ENCODE results near the gene CNR2.
"Not testable (repeated sequence)": the region's sequence is repeated elsewhere in the genome, so short reads cannot be mapped to it uniquely, and the experiment has no call there.

Gene CNR2

DNA sequence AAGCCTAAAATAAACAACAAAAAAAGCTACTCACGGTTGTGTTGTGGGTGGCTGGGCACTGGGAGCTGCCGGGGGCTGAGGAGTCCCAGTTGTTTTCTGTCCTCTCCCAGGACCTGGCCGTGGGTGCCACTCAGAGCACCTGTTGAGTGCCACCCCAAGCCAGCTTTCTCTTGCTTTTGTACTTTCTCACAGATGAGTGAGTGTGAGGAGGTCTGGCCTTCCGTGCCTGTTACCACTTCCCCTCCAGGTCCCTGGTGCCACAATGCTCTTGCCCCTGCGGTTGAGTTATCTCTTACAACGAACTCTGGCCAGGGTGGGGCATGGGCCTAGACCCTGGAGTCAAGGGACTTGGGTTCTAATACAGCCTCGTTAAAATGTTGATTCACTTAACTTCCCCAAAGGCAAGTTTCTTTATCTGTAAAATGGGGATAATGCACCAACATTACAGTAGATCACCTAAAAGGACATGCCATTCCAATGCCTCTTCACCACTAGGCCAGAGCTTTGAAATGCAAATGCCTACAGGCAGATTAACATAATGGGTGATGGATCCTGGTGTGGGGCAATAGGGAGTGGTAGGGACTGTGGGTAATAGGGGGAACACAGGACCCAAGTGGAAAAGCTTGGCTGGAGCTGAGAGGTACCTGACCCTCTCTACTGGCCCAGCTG is at the start of gene CNR2:
CNR2 (minus strand) TSS at position 151 of the 669 bp plus-strand sequence. CDS start 37,745 bp downstream, outside the sequence.
- no peak for DNase-seq (ENCODE audit: low read depth)

DNA sequence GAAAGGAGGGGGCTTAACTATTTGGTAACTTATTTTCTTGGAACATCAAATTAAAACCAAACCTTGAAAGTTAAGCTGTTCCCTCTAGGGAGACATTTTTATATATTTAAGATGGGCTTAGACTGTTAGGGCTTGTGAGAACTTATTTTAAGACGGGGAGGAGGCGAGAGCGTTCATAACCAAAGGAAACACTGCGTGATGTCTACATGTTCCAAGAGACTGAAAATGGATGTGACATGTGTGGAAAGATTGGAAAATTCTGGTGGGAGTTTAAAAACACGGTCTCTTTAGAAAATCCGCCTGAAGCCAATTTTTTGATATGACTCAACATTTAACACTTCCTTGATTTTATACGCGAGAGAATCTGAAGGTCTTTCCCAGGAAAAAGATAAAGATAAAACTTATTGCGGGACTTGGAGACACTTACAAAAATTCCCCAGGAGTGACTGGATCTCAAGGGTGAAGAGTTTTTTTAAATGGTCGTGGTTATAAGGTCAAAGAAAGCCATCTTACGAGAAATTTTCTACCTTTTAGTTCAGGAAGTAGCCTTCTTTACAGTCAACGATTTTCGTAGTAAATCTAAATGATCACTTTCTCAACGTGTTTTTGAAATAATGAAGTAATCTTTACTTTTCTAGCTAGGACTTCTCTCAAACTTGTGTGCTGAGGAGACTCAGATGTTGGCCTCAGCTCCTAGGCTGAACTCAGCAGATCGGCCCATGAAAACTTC is 47.3 kb upstream of the CNR2 start:
- peak; percentile 26 for DNase-seq (ENCODE audit: low read depth)

DNA sequence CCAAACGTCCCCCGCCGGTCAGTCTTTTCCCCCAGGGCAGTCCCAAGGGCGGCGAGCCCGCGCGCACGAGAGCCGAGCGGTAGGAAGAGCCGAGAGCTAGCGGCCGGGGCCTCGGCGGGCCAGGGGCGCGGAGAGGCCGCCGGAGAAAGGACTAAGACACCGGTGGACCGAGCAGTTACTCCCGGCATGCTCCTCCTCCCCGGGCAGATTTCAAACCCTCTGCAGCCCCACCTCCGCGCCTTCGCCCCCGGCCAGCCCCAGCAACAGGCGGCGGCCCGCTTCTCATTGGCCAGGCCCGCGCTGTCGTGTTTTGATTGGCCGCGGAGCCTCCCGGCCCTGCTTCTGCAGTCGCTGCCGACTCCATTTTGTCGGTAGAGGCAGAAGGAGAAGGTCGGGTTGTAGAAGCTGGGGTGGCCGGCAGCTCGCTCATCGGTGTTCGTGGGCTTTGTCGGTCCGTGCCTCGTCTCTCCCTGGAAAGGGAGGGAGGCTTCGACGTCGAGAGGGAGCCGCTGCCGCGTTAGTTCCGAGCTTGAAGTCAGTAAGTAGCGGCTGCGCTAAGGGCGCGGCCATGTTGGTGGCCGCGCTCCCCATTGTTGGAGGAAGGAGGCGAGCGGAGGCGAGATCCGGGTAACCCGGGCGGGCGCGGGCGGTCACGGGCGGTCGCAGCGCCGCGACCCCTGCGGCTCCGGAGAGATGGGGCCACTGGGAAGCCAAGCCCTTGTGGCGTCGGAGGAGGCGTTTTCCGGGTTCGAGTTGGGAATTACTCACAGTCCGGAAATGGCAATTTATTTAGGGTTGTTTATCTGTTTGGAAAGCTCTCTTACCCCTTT is 46.5 kb upstream of the CNR2 start, which contains the start of gene PNRC2:
PNRC2 (plus strand) TSS at position 368 of the 830 bp plus-strand sequence. CDS start 1,630 bp downstream, outside the sequence.
- peak; percentile 94 for DNase-seq (ENCODE audit: low read depth)

DNA sequence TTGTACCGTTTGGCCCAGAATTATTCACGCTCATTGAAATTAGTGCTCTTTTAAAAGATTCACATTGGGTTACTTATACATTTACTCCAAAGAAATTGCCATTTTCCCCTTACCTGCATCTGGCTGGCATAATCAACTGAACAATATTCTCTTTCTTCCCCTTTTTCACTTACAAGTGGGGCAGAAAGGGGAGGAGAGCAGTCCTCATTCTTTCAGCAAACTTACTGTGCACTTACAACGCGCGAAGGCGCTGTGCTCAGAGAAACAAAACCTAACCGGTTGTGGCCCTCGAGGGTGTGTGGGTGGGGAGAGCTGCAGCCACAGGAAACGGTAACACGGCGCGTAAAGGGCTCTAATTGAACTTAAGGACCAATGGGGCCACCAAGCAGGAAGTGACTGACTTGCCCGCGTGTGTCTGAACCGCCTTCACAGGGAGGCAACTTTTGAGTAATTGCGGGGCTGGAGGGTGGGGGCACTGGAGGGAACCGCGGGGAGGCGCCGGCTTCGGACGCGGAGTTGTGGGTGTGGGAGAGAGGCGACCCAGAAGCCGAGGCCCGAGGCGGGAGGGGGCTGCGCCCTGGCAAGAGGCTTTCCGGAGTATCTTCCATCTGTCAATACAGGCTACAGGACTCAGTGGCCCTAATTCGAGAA is 45.8 kb upstream of the CNR2 start:
- DNase-seq (ENCODE audit: low read depth), result peak; percentile 83

DNA sequence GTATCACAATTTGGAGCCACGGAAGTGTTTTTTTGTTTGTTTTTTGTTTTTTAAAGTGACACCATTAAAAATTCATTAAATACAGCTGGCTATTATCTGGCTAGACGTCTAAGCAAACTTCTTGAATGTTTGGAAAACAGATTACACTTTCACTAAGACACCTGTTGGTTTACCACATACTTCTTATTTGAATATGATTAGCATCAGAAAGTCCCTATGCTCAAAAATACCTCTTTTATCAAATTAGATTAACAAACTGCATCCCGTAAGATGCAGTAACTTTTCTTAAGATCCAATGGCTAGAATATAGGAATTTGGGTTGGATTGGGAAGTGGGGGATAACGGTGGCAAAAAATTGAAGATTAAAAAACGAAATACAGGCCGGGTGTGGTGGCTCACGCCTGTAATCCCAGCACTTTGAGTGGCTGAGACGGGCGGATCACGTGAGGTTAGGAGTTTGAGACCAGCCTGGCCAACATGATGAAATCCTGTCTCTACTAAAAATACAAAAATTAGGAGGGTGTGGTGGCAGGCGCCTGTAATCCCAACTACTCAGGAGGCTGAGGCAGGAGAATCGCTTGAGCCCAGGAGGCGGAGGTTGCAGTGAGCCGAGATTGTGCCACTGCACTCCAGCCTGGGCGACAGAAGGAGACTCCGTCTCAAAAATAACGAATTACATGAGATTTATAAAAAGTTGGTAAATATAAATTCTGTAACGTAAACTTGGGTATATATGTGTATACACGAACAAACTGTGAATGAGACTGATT is 45.1 kb upstream of the CNR2 start:
- DNase-seq (ENCODE audit: low read depth), result not testable (repeated sequence)

DNA sequence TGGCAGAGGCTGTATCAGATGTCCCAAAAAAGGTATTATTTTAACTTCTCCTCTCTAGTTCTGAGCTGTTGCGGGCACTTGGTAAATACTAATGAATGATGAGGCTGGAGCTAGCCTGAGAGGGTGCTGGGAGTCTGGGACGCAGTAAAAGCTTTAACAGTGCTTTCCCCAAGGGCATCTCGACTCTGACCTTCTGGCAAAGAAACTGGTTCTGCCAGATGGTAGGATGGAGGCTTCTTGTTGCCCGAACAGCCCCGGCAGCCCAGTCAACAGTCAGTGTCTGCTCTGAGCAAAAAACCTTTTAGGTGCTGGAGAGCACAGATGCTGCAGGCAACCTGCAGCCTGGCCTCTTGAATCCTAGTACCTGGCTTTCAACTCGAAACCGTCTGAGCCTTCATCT is 43.9 kb upstream of the CNR2 start:
- DNase-seq (ENCODE audit: low read depth), result no peak

DNA sequence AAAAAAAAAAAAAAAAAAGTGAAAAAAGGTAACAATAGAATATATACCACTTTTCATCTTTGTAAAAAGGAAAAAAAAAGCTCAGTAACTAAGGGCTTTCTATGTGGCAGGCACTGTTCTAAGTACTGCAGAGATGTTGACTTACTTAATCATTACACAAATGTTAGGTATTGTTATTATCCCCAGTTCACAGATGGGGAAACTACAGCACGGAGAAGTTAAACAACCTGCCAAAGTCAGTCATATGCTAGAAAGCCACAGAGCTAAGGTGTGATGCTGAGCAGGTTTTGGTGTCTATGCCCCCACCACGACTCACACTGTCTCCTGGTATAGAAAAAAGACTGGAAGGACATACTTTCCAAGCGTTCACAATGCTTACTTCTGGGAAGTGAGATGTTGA is 39.9 kb upstream of the CNR2 start:
- DNase-seq (ENCODE audit: low read depth), result no peak

DNA sequence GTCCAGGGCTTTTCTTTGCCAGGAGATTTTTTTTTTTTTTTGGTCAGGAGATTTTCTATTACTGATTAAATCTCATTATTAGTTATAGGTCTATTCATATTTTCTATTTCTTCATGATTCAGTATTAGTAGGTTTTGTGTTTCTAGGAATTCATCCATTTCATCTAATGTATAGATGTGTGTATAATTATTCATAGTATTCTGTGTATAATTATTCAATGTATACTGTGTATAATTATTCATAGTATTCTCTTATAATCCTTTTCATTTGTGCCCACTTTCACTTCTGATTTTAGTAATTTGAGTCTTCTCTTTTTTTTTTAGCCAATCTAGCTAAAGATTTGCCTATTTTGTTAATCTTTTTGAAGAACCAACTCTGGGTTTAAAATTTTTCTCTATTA is 34.2 kb upstream of the CNR2 start:
- DNase-seq (ENCODE audit: low read depth), result no peak

DNA sequence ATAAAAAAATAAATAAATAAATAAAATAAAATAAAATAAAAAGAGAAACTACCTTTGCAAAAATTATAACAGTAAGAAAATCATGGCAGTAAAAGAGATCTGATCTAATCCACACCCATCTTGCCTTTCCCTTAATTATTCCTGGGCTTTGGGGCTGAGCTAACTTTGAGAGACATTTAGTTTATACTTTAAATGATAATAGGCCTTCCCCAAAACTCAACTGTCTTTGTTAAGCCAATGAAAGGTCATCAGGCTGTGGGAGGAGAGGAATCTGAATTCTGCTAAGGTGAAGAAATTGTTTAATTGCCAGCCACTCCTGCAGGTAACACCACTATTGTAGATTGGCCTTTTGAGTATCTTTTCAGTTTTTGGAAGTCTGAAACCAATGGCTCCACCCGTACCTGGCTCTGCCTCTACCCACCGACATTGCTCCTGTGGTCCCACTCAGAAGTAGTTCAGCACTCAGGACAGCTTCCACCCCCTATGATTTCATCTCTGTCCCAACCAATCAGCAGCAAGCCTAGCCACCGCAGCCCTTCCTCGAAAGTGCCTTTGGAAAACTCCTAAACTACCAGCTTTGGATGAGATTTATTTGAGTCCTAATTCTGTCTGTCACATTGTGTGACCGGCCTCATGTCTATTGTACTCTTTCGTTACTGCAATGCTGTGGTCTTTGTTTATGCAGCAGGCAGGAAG is 23.5 kb upstream of the CNR2 start:
- DNase-seq (ENCODE audit: low read depth), result no peak

DNA sequence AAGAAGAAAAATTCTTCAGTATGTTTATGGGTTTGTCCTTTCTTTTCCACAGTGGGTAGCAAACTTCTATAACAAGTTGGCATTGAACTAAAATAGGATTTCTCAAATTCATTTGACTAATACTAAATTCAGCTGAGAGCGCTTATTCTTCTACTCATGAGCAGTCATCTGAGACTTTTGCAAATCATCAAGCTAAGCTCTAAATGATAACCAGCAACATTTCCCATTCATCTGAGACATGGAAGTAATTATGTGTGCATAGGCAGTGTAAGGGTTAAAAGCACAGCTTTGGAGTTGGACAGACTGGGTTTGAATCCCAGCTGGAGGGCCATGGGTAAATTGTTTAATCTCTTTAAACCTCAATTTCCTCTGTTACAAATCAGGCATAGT is 18.3 kb upstream of the CNR2 start:
- no peak for DNase-seq (ENCODE audit: low read depth)

DNA sequence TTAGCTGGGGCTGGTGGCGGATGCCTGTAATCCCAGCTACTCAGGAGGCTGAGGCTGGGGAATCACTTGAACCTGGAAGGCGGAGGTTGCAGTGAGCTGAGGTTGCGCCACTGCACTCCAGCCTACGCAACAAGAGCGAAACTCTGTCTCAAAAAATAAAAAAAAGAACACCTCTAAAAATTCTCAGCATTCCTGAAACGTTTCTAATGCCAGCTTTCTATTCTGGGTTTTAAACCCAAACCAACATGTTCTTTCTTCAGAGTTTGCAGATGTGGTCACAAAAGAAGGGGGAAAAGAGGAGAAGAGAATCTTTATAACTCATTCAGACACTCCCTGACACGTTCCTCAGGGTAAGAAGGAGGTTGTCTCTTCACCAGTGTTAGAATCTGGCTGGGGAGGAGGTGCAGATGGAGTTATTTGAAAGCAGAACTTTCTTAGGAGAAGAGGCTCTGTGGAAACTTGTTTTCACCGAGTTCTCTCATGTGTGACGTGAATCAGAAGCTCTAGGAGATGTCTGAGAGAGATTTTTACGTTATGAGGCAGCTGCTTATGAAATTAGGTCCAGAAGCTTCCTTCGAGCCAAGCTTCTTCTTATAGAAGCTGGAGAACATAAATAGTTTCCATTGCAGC is 17.8 kb upstream of the CNR2 start:
- peak; percentile 43 for DNase-seq (ENCODE audit: low read depth)

DNA sequence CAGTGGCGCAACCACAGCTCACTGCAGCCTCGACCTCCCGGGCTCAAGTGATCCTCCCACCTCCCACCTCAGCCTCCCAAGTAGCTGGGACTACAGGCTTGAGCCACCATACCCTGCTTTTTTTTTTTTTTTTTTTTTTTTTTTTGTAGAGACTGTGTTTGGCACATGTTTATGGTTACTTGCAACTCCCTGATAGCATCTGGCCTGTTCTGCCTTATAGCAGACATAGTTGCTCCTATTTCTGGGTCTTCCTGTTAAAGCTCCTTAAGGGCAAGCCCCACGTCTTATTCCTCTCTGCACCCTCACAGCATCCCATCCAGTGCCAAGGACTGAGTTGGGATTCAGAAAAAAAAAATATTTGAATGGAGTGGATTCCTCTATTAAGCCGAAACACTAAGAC is 17.1 kb upstream of the CNR2 start:
- no peak for DNase-seq (ENCODE audit: low read depth)

DNA sequence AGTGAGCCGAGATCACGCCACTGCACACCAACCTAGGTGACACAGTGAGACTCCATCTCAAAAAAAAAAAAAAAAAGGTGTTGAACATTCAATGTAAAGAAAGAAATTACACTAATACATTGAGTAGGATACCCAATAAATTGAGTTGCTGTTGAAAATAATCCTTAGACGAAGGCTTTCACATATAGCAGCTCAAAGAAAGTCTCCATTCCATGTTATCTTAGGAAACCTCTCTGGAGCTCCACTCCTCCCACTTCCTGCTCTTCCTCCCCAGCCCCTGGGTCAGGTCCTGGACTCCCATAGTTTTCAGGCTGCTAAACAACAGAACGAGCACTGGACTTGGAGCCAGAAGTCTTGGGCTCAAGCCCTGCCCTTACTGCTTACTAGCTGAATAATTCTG is 15.6 kb upstream of the CNR2 start:
- no peak for DNase-seq (ENCODE audit: low read depth)

DNA sequence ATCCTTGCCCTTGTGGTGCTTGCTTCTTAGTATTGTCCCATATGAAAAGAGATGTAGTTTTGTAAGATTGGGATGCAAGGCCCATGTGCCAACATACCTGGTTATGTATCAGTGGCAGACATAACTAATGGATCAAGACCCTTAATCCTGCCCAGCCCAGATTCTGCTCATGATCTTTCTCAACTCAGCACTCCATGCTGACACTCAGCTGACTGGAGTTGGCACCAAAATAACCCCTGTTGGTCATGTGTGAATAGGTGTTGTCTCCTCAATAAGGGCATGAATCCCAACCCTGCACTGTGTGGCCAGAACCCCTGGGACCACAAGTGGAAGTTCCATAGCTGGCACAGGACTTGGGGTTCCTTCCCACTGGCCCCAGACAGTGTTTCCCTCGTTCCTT is 13.9 kb upstream of the CNR2 start:
- DNase-seq (ENCODE audit: low read depth), result no peak

DNA sequence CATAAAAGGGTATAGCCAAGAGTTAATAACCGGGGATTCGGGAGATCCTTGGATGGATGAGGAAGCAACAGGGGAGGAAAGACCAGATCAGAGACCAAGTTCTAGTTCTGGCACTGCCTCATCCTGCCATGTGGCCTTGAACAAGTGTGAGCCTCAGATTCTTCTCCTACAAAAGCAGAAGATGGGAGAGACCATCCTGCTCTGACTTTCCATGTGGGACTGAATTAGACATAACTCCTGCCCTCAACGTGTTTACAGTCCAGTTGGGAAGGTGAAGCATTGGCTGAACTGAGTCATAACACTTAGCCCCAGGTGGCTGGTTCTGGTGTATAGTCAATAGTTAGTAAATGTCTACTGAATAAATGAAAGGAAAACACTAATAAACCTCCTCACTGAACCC is 12.1 kb upstream of the CNR2 start:
- DNase-seq (ENCODE audit: low read depth), result no peak

DNA sequence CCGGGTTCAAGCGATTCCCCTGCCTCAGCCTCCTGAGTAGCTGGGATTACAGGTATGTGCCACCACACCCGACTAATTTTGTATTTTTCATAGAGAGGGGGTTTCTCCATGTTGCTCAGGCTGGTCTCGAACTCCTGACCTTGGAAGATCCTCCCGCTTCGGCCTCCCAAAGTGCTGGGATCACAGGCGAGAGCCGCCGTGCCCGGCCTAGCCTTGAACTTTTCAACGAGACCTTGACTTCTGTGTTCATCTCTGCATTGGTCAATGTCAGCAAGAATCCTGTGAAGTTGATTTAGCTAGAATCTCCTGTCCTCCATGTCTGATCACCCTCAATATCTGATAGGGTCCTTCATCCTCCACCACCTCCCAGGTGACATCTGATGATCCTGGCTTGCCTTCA is 11.4 kb upstream of the CNR2 start:
- no peak for DNase-seq (ENCODE audit: low read depth)

DNA sequence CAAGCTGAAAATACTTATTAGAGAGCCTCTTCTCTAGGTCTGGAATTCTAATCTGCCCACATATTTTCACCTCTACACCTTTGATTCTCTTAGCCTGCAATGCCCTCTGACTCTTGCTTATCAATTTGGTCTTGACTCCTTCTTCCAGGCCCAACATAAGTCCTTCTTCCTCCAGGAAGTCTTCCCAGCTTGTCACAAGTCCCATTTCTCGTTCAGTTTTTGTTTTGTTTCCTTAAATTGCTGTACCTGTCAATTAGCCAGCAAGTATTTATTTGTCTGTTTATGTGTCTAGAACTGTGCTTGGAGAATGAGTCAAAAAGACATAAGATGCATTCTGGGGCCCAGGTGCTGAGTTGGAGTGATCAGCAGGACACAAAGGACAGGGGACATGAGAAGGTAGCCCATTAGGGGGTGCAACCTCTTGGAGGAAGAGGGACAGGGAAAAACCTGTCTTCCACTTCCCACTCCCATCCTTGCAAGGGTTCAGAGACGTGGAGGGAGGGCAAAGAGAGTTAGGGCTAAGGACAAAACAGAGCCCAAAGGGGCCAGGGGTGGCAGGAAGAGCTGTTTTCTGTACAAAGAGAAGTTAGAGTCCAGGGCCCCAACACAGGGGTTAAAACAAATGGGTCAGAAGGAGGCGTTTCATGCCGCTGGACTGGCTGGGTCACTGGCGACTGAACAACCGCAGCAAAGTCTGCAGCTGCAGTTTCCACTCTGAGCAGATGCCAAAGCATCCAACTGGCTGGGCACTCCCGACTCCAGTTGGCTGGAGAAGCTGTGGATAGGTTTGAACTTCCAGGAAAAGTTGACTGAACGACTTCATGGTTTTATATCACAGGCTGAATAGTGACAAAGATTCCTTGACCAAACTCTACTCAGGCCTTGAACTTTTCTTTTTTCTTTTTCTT is 10.7 kb upstream of the CNR2 start:
- peak; percentile 48 for DNase-seq (ENCODE audit: low read depth)

DNA sequence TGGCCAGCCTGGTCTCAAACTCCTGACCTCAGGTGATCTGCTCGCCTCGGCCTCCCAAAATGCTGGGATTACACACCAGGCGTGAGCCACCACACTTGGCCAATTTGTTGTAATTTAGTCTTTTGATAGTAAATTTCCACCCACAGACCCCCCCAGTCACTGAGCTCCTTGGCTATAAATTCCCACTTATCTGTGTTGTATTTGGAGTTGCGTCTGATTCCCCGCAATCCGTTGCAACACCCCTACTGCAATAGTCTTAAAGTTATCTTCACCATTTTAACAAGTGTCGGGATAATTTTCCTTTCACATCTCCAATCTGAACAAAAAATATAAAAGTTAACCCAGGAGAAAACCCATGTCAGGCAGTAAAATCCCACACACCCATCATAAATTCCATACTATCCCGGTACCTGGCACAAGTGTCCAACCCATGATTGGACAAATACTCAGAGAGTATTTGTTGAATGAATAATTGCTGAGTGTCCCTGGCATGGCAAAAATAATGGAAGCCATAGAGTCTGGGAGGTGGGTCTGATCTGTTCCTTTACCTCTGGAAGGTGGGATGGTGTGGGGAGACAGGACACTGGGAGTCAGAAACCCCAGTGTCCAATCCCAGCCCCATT is 9.3 kb upstream of the CNR2 start:
- DNase-seq (ENCODE audit: low read depth), result no peak

Measured in stromal cell of bone marrow (primary cell).